Cardiac septum (tissue), 1 donor: ENCODE results near the gene PSMC1. TPM values are rescaled to one million over a fixed set of nuclear protein-coding genes. Genes with fewer than 3 reads are reported as not detected.

Experiments used
- DNase-seq: peaks from one replicate; pipeline ENCODE4 v3.0.0-alpha.2; 2020; ENCODE audit warnings: low spot score
- intact Hi-C: fragments of 100-400 bp; cut with DNase I; formaldehyde crosslinking; loops from one replicate; pipeline ENCODE4 v1.14.0; 2022
- total RNA-seq: library from RNA; stranded (reverse); fragmentation: NEBNext Ultra II Directional; extraction: Animal tissue kit (Norgen Biotek cat#: 25700); gene quantifications from one replicate; pipeline ENCODE4 v1.2.1, GENCODE V29; 2021
- donor health status: DM: no; HTN: no; CAD: no.

PSMC1 gene
- total RNA-seq, 1 donor from 2014 or later = 125 TPM

DNA sequence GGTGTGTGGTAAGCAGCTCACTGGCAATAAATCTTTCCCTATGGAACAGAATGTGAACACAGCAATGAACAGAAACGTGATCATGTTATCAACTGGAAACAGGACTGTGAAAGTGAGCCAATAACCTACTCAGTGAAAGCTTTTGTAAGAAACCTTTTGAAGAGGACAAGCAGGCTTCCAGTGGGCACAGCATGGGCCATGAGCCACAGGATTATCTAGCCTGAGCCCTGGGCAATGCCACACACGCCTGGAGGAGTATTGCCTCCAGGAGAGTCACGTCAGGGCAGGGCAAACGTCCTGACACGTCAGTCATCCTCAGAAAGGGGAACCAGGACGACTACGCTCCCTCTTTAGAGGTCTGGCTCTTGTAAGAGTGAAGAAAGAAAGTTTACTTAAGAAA lies 43.1 kb downstream of the PSMC1 start:
- intact Hi-C loops = no loop called here
- peak; percentile 81 for DNase-seq

DNA sequence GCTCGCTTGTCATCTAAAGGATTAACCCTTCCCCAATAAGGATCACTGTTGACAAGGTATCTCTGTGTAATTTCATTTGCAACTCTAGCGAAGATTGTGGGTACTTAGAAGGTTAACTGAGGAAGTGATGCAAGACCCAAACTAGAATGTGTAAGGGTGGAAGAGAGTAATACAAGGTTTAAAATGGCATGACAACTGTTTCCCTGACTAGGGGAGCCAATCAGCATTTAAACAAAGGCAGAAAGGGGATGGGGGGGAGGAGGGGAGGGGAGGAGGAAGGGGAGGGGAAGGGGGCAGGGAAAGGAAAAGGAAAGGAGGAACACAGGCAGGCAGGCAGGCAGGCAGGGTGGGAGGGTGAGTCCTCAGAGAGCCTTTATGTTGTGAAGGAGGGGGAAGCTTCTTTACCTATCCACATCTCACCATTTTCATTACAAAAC lies 44.3 kb downstream of the PSMC1 start:
- DNase-seq = no peak
- intact Hi-C loops = loop anchor here (5.0 to 10.0 kb wide), 3 partner anchors 97 to 457 kb away; partner anchors contain the start of gene CALM1

DNA sequence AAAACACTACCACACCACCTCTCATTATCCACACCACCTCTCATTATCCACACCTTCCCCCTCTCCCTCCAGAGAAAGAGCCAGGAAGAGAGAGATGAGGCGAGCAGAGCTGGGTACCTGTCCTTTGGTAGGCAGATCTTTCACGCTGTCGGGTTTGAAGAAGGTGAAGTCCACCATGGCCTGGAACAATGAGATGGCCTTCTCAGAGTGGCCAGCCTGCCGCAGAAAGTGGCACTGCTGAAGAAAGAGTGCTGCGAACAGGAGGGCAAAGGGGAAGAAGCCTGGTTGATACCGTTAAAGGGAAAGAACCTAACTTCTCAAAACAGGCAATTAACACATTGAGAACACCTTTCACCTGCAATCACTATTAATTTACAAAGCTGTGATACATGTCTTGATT lies 44.8 kb downstream of the PSMC1 start:
- intact Hi-C loops = loop anchor here (5.0 to 10.0 kb wide), 3 partner anchors 96 to 456 kb away; partner anchors contain the start of gene CALM1
- no peak for DNase-seq

DNA sequence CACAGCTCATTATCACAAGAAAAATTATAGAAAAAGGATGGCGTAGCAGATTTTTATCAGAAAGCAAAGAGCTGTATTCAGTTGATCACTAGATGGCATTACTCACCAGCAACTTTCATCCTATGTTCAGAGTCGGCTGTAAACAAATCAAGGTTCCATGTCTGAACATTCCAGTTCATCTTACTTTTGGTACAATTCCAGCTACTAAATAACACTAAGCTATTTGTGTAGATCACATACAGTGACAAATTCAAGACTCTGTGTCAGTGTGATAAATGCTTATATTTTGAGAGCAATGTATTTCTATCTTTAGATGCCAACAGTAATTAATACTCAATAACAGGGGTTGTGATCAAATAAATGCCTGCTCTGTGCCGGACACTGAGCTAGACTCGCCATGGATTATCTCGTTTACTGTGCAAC lies 45.3 kb downstream of the PSMC1 start:
- intact Hi-C loops = loop anchor here (2.0 to 10.0 kb wide), 4 partner anchors 96 to 456 kb away; partner anchors contain the start of gene CALM1
- DNase-seq = no peak

DNA sequence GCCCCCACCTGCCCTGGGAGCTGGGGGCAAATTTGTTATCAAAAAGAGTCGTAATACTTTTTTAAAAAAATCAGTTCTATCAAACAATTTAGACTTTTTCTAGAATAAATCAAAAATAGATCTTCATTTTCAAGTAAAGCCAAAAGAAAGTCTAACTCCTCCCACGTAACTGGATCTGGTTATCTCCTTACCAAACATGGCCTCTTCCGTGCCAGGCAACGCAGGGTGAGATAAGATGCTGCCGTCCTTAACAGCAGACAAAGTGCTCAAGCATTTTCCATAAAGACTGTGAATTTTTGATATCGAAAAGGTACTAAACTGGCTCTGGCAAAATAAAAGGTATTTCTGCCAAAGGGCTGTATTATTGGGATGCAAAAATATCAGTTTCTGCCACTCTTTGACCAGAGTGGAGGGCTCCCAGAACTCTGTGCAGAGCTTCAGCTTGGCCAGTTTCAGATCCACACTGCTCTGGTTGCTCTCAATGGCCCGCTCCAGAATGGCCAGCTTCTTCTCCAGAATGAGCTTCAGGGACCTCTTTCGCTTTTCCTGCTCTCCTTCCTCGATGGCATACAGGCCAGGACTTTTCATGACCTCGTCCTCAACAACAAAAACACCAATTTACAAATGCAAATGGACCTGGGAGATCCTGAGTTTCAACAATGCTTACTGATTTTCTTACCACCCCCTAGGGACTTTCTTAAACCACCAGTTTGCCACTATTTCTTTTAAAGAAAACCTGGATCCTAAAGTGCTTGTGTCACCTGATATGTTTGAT lies 46.4 kb downstream of the PSMC1 start:
- no peak for DNase-seq
- intact Hi-C loops = loop anchor here (2.0 to 10.0 kb wide), 4 partner anchors 95 to 455 kb away; partner anchors contain the start of gene CALM1

DNA sequence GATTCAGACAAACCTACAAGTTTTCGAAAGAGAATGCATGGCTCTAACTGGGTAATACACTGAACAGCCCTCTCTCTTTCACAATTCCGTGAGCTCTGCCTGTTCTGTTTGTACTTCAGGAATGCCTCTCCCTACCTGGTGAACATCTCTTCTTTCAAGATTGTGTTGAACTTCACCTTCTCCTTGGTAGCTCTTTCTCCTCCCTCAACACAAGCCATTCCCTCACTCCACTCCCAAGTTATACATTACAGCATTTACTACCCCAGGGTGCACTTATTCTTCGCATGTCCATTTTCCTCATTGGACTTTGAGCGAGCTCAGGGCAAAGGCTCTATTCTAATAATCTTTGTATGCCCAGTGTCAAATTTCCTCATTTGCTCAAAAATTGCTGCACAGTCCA lies 47.1 kb downstream of the PSMC1 start:
- DNase-seq = no peak
- intact Hi-C loops = loop anchor here (2.0 to 10.0 kb wide), 4 partner anchors 94 to 454 kb away; partner anchors contain the start of gene CALM1

DNA sequence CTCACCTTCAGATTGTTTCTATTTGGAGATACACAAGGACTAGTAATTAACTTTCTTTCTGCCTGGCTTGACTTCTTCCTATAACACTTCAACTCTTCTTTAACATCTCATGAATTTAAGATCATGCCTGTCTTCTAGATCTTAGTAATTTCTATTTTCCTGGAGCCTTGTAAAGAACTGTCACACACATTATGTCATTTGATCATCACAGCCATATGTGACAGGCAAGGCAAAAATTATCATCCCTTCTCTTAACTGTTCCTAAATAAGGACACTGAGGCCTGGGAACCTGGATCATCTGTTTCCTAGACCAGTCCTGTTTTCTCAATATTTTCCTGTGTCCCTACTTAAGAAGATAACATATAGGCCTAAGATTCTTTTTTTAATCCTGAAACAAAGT lies 48.1 kb downstream of the PSMC1 start:
- DNase-seq = no peak
- intact Hi-C loops = loop anchor here (5.0 to 10.0 kb wide), 3 partner anchors 93 to 453 kb away; partner anchors contain the start of gene CALM1

DNA sequence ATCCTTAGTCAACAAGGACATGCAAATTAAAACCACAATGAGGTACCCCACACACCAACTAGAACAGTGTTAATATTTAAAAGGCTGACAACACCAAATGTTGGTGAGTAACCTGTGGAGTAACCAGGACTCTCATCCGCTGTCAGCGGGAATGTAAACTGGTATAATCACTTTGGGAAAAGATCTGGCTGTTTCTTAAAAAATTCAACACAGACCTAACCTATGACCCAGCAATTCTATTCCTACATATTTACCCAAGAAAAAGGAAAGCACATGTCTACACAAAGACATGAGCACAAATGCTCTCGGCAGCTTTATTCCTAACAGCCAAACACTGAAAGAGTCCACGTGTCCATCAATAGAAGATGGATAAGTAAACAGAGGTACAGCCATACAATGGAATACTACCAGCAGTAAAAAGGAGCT lies 48.8 kb downstream of the PSMC1 start:
- no peak for DNase-seq
- intact Hi-C loops = loop anchor here (10.0 kb wide), 1 partner anchor 190 kb away; no protein-coding TSS in a partner anchor

DNA sequence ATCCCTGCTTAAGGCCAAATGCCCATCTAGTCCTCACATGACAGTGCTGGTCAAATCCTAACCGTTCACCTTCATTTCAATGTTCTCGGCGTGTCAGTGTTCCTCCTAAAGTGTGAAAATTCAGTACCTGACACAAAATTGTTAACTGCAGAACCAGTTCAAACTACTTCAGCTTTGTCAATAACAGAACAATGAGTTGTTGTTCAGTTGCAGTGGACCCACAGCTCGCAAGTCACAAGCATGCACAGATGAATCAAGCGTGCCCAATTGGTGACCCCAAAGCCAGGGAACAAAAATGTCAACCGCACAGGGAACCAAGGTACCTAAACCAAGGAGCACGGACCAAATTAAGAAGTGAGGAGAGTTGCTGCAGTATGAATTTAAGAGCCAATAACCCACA lies 52.2 kb downstream of the PSMC1 start:
- DNase-seq = no peak
- intact Hi-C loops = loop anchor here (10.0 kb wide), 1 partner anchor 186 kb away; no protein-coding TSS in a partner anchor

DNA sequence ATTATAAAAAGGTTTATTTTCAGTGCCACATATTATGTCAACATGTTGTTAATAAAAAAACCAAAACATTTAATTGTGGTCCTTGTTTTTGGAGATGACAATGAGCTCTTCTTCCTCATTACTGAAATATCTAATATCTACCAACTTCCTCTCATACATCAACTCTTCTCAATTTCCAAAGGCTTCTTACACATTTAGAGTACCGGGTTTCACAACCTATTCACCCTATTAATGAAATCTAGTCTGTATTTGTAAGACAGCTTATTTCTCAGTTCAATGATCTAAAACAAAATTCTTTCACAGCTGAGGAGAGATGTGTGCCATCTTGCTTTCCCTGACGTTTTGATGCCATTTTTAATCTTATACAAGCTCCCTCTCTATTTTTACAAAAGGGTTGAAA lies 60.9 kb downstream of the PSMC1 start:
- no peak for DNase-seq
- intact Hi-C loops = no loop called here

DNA sequence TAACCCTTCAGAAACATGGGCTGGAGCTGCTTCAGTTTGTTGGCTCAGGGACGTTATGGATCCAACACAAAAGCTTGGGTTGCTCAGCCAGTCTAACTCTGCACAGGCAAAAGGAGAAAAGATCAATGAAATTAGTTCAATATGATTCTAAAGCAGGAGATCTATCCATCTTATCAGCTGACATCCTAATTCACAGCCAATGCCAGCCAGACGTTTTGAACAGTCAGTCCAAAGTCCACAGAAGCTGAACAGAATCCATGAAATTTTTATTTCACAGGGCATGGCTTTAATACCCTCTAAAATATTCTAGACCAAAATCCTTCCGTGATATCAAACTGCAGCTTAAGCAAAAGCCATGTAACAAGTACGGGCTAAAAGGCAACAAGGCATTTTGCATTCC lies 61.7 kb downstream of the PSMC1 start:
- intact Hi-C loops = no loop called here
- DNase-seq = no peak

DNA sequence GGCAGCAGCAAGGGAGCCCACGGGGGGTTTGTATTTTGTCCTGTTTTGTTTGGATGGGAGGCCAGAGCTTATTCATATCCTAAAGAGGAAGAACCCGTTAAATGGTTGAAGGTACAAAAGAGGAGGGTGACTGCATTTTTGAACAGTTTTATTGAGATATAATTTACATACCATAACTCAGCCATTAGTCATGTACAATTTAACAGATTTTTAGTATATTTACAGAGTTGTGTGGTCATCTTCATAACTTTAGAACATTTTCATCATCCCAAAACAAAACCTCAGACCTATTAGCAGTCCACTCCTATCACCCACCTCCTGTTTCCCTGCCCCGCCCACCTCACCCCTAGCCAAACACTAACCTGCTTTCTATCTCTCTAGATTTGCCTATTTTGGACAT lies 62.8 kb downstream of the PSMC1 start:
- DNase-seq = no peak
- intact Hi-C loops = no loop called here

DNA sequence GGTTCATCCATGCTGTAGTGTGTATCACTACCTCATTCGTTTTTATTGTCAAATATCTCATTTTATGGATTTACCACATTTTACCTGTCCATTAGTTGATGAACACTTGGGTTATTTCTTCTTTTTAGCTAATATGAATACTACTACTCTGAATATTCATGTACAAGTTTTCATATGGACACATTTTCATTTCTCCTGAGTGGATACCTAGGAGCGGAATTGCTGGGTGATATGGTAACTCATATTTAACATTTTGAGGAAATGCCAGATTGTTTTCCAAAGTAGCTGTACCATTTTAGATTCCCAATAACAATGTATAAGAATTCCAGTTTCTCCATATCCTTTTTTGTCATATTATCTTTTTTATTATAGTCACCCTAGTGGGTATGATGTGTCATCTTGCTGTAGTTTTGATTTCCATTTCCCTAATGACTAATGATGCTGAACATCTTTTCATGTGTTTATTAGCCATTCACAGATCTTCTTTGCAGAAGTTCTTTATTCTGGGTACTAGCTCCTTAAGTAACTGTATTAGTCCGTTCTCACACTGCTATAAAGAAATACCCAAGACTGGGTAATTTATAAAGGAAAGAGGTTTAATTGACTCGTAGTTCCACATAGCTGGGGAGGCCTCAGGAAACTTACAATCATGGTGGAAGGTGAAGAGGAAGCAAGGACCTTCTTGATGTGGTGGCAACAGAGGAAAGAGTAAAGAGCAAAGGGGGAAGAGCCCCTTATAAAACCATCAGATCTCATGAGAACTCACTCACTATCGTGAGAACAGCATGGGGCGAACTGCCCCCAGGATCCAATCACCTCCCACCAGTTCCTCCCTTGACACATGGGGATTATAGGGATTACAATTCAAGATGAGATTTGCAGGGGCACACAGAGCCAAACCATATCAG lies 63.5 kb downstream of the PSMC1 start:
- intact Hi-C loops = no loop called here

DNA sequence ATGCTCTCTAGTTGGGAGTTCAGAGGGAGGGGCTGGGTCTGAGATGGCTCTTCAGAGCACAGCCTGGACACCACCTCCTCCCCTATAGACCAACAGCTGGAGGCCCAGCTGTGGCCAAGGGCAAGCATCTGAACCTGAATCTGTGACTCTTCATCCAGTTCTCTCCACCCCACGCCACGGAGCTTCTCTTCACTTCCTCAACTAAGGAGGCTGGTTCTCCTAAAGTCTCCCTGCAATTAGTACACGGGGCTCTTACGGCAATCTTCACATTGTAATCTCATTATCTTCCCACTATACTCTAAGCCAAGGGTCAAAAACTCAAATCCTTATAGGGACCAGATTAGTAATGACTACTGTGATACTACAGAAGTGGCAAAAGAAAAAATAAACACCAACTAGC lies 65.5 kb downstream of the PSMC1 start:
- DNase-seq = no peak
- intact Hi-C loops = no loop called here

More for the DNA sequence above, 63.5 kb downstream of the PSMC1 start:
- DNase-seq = no peak

Other genes with a start within 250 kb of the PSMC1 start
- gene KCNK13, start 194.6 kb upstream of the PSMC1 start, total RNA-seq = 0.62 TPM
- 11.2 TPM for gene NRDE2, start 75.4 kb downstream of the PSMC1 start, total RNA-seq
- gene CALM1, start 140.5 kb downstream of the PSMC1 start, total RNA-seq = 362 TPM